Adrenal gland (tissue), 12 donors: ENCODE results near the gene SDK1. TPM values are rescaled to one million over a fixed set of nuclear protein-coding genes. Genes with fewer than 3 reads are reported as not detected.

Experiments used
- DNase-seq, 7 donors: peaks; one replicate each; pipeline ENCODE4 v3.0.0-alpha.2; 2019 to 2020
- H3K27ac ChIP-seq, 5 donors: fragments of 200-600 bp; sonication (generic) in 4 of 5; 1 replicate in 3 of 5; 2 replicates in 2 of 5; pipeline versions ENCODE4 v1.5.1 to v1.8.0; 2016 to 2020; ENCODE audit warnings: mild to moderate bottlenecking in 1 of 5
- H3K27me3 ChIP-seq: fragments of 200-600 bp; 2 replicates; pipeline ENCODE4 v1.8.0; 2021
- H3K36me3 ChIP-seq, 2 donors: fragments of 200-600 bp; replicated peaks in 1 of 2; 1 replicate in 1 of 2; 2 replicates in 1 of 2; pipeline versions ENCODE4 v1.5.1 to v1.8.0; 2018 to 2022
- H3K4me1 ChIP-seq, 2 donors: fragments of 200-600 bp; replicated peaks in 1 of 2; 1 replicate in 1 of 2; 2 replicates in 1 of 2; pipeline versions ENCODE4 v1.5.1 to v1.8.0; 2018 to 2021
- H3K4me3 ChIP-seq, 4 donors: fragments of 200-600 bp; sonication (generic) in 3 of 4; one replicate each; pipeline ENCODE4 v1.5.1; 2016 to 2018
- H3K9me3 ChIP-seq, 3 donors: fragments of 200-600 bp; sonication (generic) in 1 of 3; replicated peaks in 1 of 3; 1 replicate in 2 of 3; 2 replicates in 1 of 3; pipeline versions ENCODE4 v1.5.1 to v1.8.0; 2016 to 2021
- CTCF ChIP-seq, 6 experiments: fragments of 450-650 bp in 4 of 6; fragments of 200-600 bp in 2 of 6; sonication (generic) in 1 of 6; IDR thresholded peaks; 1 replicate in 5 of 6; 2 replicates in 1 of 6; pipeline versions ENCODE4 v1.5.1 to v1.8.0; 2016 to 2021; ENCODE audit warnings: antibody characterized with exemption in 6 of 6, mild to moderate bottlenecking in 2 of 6, moderate library complexity in 1 of 6
- POLR2A ChIP-seq, 2 donors: fragments of 450-650 bp; IDR thresholded peaks; one replicate each; pipeline ENCODE4 v1.6.1; 2017; ENCODE audit warnings: antibody characterized with exemption in 2 of 2, mild to moderate bottlenecking in 2 of 2, moderate library complexity in 1 of 2
- WGBS, 4 donors: extraction: QIAGEN DNeasy Blood & Tissue Kit in 2 of 4; methylation state at CpG; one replicate each; pipeline versions ENCODE4 v1.1.5 to v1.1.7; 2013 to 2017; 5-methylcytosine and 5-hydroxymethylcytosine counted together
- intact Hi-C, 2 donors: fragments of 100-400 bp; cut with DNase I; formaldehyde crosslinking; loops; one replicate each; pipeline versions ENCODE4 v1.14.1 to v1.15.0; 2022 to 2023
- polyA plus RNA-seq, 3 donors: library from polyadenylated mRNA; stranded (reverse); fragments of 200-250 nt in 2 of 3; fragments of 350-450 nt in 1 of 3; fragmentation: Illumina TruSeq in 1 of 3; extraction: RNeasy Lipid Tissue Mini Kit (QIAGEN cat#74804) in 1 of 3; gene quantifications; one replicate each; pipeline ENCODE4 v1.2.3, GENCODE V29; 2013 to 2014
- total RNA-seq, 9 donors: library from RNA; depleted of rRNA in 4 of 9; stranded (reverse); fragments of >200 nt in 4 of 9; fragments of 120-200 nt in 1 of 9; fragmentation: NEBNext Ultra II Directional in 1 of 9; extraction: Animal tissue kit (Norgen Biotek cat#: 25700) in 1 of 9; gene quantifications; one replicate each; pipeline versions ENCODE4 v1.1.0 to v1.2.4, GENCODE V29; 2013 to 2023
- donor health status: healthy with polysubstance abuse.
- donor health status: Bipolar disorder and iron deficiency.
- donor health status: DM: yes; HTN: yes; CAD: no.
- donor health status: DM: no; HTN: no; CAD: no.
- donor health status: DM: no; HTN: no; CAD: no.
- donor health status: DM: yes; HTN: yes; CAD: no.

Gene SDK1
- total and polyA plus RNA-seq, 12 donors: 0.50 to 3.6 (median 1.5) TPM

- intact Hi-C loops: no loop called here
- Histone ChIP-seq H3K4me3 (no peak overlapping the region), H3K4me1 (no peaks in the 10 kb centered on the region), H3K27ac (no peak overlapping the region), H3K36me3 (no peaks in the 10 kb centered on the region), H3K9me3 (no peaks in the 10 kb centered on the region), H3K27me3 (no peaks in the 10 kb centered on the region)
- 79 to 93% (median 88%) methylated on average over 3 of the region's 3 CpGs for WGBS, 4 donors
- DNase-seq: no peak
- no peak for TF ChIP-seq CTCF (IDR thresholded peaks at IDR 0.05)
- TF ChIP-seq POLR2A (IDR thresholded peaks at IDR 0.05): no peak
Measured at GRCh38 chr7:3321745-3322144, 20.7 kb downstream of the SDK1 start.

GRCh38 chr7:3326246-3326645 is 25.2 kb downstream of the SDK1 start:
- no peaks in the 10 kb centered on the region for H3K4me1 ChIP-seq
- no peaks in the 10 kb centered on the region for H3K9me3 ChIP-seq
- H3K36me3 ChIP-seq: no peaks in the 10 kb centered on the region
- H3K27me3 ChIP-seq: no peaks in the 10 kb centered on the region
- intact Hi-C loops: no loop called here
- H3K27ac ChIP-seq: no peak overlapping the region
- no peak for DNase-seq
- H3K4me3 ChIP-seq: no peak overlapping the region
- no peak for TF ChIP-seq POLR2A (IDR thresholded peaks at IDR 0.05)
- TF ChIP-seq CTCF (IDR thresholded peaks at IDR 0.05): no peak
- 82 to 100% (median 84%) methylated on average over 1 of the region's 1 CpG for WGBS, 4 donors

- Histone ChIP-seq H3K4me1 (no peaks in the 10 kb centered on the region), H3K36me3 (no peaks in the 10 kb centered on the region), H3K9me3 (no peaks in the 10 kb centered on the region), H3K4me3 (no peak overlapping the region), H3K27ac (no peak overlapping the region), H3K27me3 (no peaks in the 10 kb centered on the region)
- no peak for DNase-seq
- TF ChIP-seq POLR2A (IDR thresholded peaks at IDR 0.05): no peak
- no peak for TF ChIP-seq CTCF (IDR thresholded peaks at IDR 0.05)
- intact Hi-C loops: no loop called here
- WGBS, 4 donors: 65 to 81% (median 68%) methylated on average over 2 of the region's 2 CpGs
Measured at GRCh38 chr7:3327099-3327498, 26.0 kb downstream of the SDK1 start.

- Histone ChIP-seq H3K9me3 (no peaks in the 10 kb centered on the region), H3K4me1 (no peaks in the 10 kb centered on the region), H3K4me3 (no peak overlapping the region), H3K27ac (no peak overlapping the region), H3K36me3 (no peaks in the 10 kb centered on the region), H3K27me3 (no peaks in the 10 kb centered on the region)
- WGBS, 4 donors: 84 to 90% (median 86%) methylated on average over 5 of the region's 5 CpGs
- DNase-seq: no peak
- intact Hi-C loops: no loop called here
- TF ChIP-seq POLR2A (IDR thresholded peaks at IDR 0.05) (no peak), CTCF (IDR thresholded peaks at IDR 0.05) (no peak)
Measured at GRCh38 chr7:3327655-3328054, 26.6 kb downstream of the SDK1 start.
